GM12878 (cell line): ENCODE data around the gene CBARP. TPM values are rescaled to one million over a fixed set of nuclear protein-coding genes. Genes with fewer than 3 reads are reported as not detected.

Source experiments
- ATAC-seq: fragments of 200-7000 bp; cut with Tn5 transposase; 3 replicates; pipeline ENCODE4 v1.9.1; 2020; ENCODE audit warnings: mild to moderate bottlenecking, moderate library complexity
- BruUV-seq: library from RNA; stranded (reverse); fragments of 400-500 nt; replicated peaks from 2 replicates; lab custom pipeline; 2021; lab: Mats Ljungman, UMichigan
- CTCF ChIA-PET: fragments of 300-600 bp; sonication (Branson Sonifier 250); formaldehyde crosslinking; extraction: SDS; loops from one replicate; lab custom pipeline; 2021; ENCODE audit warnings: inconsistent platforms; lab: Yijun Ruan, JAX
- POLR2A ChIA-PET: fragments of 350-600 bp; formaldehyde crosslinking; extraction: SDS; loops from one replicate; lab custom pipeline; 2021; ENCODE audit warnings: inconsistent platforms; lab: Charles Lee
- RAD21 ChIA-PET: fragments of 300-600 bp; sonication (Branson Sonifier 250); formaldehyde crosslinking; loops from one replicate; lab custom pipeline; 2023; ENCODE audit warnings: antibody characterized with exemption; ENCODE audit not compliant: unreplicated experiment; lab: Charles Lee
- SMC1A ChIA-PET: fragments of 300-600 bp; sonication (Branson Sonifier 250); formaldehyde crosslinking; loops from one replicate; lab custom pipeline; 2023; ENCODE audit not compliant: unreplicated experiment, uncharacterized antibody; lab: Charles Lee
- DNase-seq: peaks from one replicate; pipeline ENCODE4 v3.0.0-alpha.2; 2011; ENCODE audit warnings: low read depth, low spot score
- FAIRE-seq: peaks from 3 replicates; lab custom pipeline; 2011; peaks lifted over from hg19 to GRCh38; lab: Jason Lieb, UNC
- H2AFZ ChIP-seq: 2 replicates; pipeline ENCODE4 v1.6.0; 2011; ENCODE audit warnings: low read depth, low read length, control low read depth; ENCODE audit not compliant: control insufficient read depth
- H3K27ac ChIP-seq: 2 replicates; pipeline ENCODE4 v1.5.1; 2011; ENCODE audit warnings: control low read depth; ENCODE audit not compliant: control insufficient read depth, insufficient read depth
- H3K27me3 ChIP-seq, 2 experiments: replicated peaks in 1 of 2; 2 replicates each; pipeline versions ENCODE4 v1.6.0 to v1.6.1; 2011; ENCODE audit warnings: low read length in 1 of 2; ENCODE audit not compliant: control insufficient read depth in 2 of 2, insufficient read depth in 2 of 2
- H3K36me3 ChIP-seq, 2 experiments: 2 replicates each; pipeline ENCODE4 v1.5.1; 2011; ENCODE audit warnings: low read length in 1 of 2; ENCODE audit not compliant: control insufficient read depth in 2 of 2, insufficient read depth in 2 of 2
- H3K4me1 ChIP-seq: 2 replicates; pipeline ENCODE4 v1.6.1; 2011; ENCODE audit warnings: mild to moderate bottlenecking, low read length, moderate library complexity, mixed read lengths; ENCODE audit not compliant: control insufficient read depth, insufficient read depth
- H3K4me2 ChIP-seq: 2 replicates; pipeline ENCODE4 v1.6.0; 2011; ENCODE audit warnings: control low read depth; ENCODE audit not compliant: control insufficient read depth, insufficient read depth
- H3K4me3 ChIP-seq: fragments of 200-600 bp; sonication (generic); 2 replicates; pipeline ENCODE4 v1.5.1; 2016
- H3K79me2 ChIP-seq: 2 replicates; pipeline ENCODE4 v1.6.0; 2011; ENCODE audit warnings: low read length; ENCODE audit not compliant: control insufficient read depth, insufficient read depth
- H3K9ac ChIP-seq: 2 replicates; pipeline ENCODE4 v1.8.0; 2011; ENCODE audit warnings: low read length, control low read depth, mixed read lengths; ENCODE audit not compliant: control insufficient read depth, insufficient read depth
- H3K9me3 ChIP-seq: replicated peaks from 3 replicates; pipeline ENCODE4 v1.5.1; 2011; ENCODE audit warnings: mild to moderate bottlenecking, low read length; ENCODE audit not compliant: control insufficient read depth, insufficient read depth
- H4K20me1 ChIP-seq: 2 replicates; pipeline ENCODE4 v1.6.0; 2011; ENCODE audit not compliant: control insufficient read depth, insufficient read depth
- EZH2 ChIP-seq: IDR thresholded peaks from 2 replicates; pipeline ENCODE4 v1.6.1; 2012; ENCODE audit warnings: low read depth, mild to moderate bottlenecking, control low read depth, inconsistent platforms, low read length, borderline replicate concordance; ENCODE audit not compliant: control insufficient read depth
- GATAD2B ChIP-seq: fragments of 450-650 bp; conservative IDR thresholded peaks from 2 replicates; pipeline ENCODE4 v1.6.1; 2017; ENCODE audit warnings: low read depth, mild to moderate bottlenecking, moderate library complexity
- KAT2A ChIP-seq: conservative IDR thresholded peaks from 2 replicates; pipeline ENCODE4 v1.6.1; 2011; ENCODE audit warnings: low read depth, low read length; ENCODE audit not compliant: control insufficient read depth
- MYC ChIP-seq: IDR thresholded peaks from 2 replicates; pipeline ENCODE4 v1.6.1; 2011; ENCODE audit warnings: mild to moderate bottlenecking, low read length, moderate library complexity, inconsistent platforms; ENCODE audit not compliant: insufficient read depth, insufficient replicate concordance, insufficient read length, severe bottlenecking
- PAX5 ChIP-seq: IDR thresholded peaks from 2 replicates; pipeline ENCODE4 v1.6.1; 2011; ENCODE audit warnings: low read depth, low read length, borderline replicate concordance
- POLR2A ChIP-seq: IDR thresholded peaks from 2 replicates; pipeline ENCODE4 v1.6.1; 2011; ENCODE audit warnings: low read depth, mild to moderate bottlenecking, low read length
- STAT3 ChIP-seq: IDR thresholded peaks from 2 replicates; pipeline ENCODE4 v1.6.1; 2011; ENCODE audit warnings: low read depth, low read length, improper control_type of control experiment
- WRNIP1 ChIP-seq: IDR thresholded peaks from 2 replicates; pipeline ENCODE4 v1.6.1; 2011; ENCODE audit warnings: low read depth, low read length, improper control_type of control experiment, borderline replicate concordance
- ZBED1 ChIP-seq: IDR thresholded peaks from 2 replicates; pipeline ENCODE4 v1.6.1; 2016; ENCODE audit warnings: borderline replicate concordance
- WGBS: methylation state at CpG from one replicate; pipeline ENCODE4 v1.1.6; 2016; ENCODE audit warnings: low lambda C conversion rate; ENCODE audit not compliant: insufficient replicate concordance, insufficient coverage; ENCODE audit errors: missing lambda C conversion rate; 5-methylcytosine and 5-hydroxymethylcytosine counted together
- in situ Hi-C: fragments of 300-500 bp; cut with MboI; formaldehyde crosslinking; loops from 9 replicates; pipeline ENCODE4 v1.14.3; 2018; ENCODE audit warnings: mixed read lengths
- intact Hi-C: fragments of 100-400 bp; cut with micrococcal nuclease; formaldehyde crosslinking; loops from one replicate; pipeline ENCODE4 v1.14.2; 2022; ENCODE audit not compliant: unreplicated experiment
- polyA plus RNA-seq, 11 experiments: library from polyadenylated mRNA; depleted of rRNA in 4 of 11; unstranded in 6 of 11; stranded (reverse) in 5 of 11; fragments of >200 nt; fragmentation: Nextera tagmentation in 4 of 11; fragmentation: Illumina TruSeq in 1 of 11; extraction: Ambion mirVana in 4 of 11; extraction: Trizol in 1 of 11; gene quantifications; 1 replicate in 1 of 11; 2 replicates in 10 of 11; pipeline versions ENCODE4 v1.2.1 to v1.2.3, GENCODE V29; 2011 to 2016; ENCODE audit warnings: inconsistent platforms in 2 of 11, missing spikeins in 2 of 11, low read depth in 1 of 11
- total RNA-seq, 4 experiments: library from RNA; depleted of rRNA in 3 of 4; stranded (reverse); fragments of >200 nt in 3 of 4; fragmentation: Illumina TruSeq in 1 of 4; extraction: Trizol in 1 of 4; gene quantifications; 2 replicates each; pipeline versions ENCODE4 v1.2.1 to v1.2.3, GENCODE V29; 2013 to 2021
- TF ChIP-seq, protein P1 (sequence below): fragments of 450-650 bp; IDR thresholded peaks from 2 replicates; pipeline ENCODE4 v1.6.1; 2014; ENCODE audit warnings: mild to moderate bottlenecking

The CBARP gene
- total and polyA plus RNA-seq, 10 of the 15 experiments (the other 5 are each of a cell fraction or from before 2014, with no cell fraction given): 0.04 to 0.59 (median 0.18) TPM; not detected in 3

GRCh38 chr19:1182068-1182467 lies 55.7 kb downstream of the CBARP start:
- H4K20me1 ChIP-seq: no peaks in the 10 kb centered on the region
- TF ChIP-seq GATAD2B (no peak), EZH2 (no peak), WRNIP1 (no peak), POLR2A (no peak), STAT3 (no peak), MYC (no peak), ZBED1 (no peak), PAX5 (no peak), KAT2A (no peak)
- TF ChIP-seq, protein P1, sequence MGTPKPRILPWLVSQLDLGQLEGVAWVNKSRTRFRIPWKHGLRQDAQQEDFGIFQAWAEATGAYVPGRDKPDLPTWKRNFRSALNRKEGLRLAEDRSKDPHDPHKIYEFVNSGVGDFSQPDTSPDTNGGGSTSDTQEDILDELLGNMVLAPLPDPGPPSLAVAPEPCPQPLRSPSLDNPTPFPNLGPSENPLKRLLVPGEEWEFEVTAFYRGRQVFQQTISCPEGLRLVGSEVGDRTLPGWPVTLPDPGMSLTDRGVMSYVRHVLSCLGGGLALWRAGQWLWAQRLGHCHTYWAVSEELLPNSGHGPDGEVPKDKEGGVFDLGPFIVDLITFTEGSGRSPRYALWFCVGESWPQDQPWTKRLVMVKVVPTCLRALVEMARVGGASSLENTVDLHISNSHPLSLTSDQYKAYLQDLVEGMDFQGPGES: no peak
- TF ChIP-seq, all 136 proteins: peak for 0
- Histone ChIP-seq H3K9ac (no peak overlapping the region), H3K27ac (no peak overlapping the region), H3K79me2 (no peaks in the 10 kb centered on the region), H3K9me3 (no peaks in the 10 kb centered on the region), H3K27me3 (no peaks in the 10 kb centered on the region), H3K36me3 (no peaks in the 10 kb centered on the region), H3K4me3 (no peak overlapping the region), H3K4me1 (peaks cover 31% of the 10 kb centered on the region), H3K4me2 (no peak overlapping the region), H2AFZ (no peak overlapping the region)
- ChIA-PET POLR2A (interaction anchor here (1.2 kb wide), 2 partner anchors 10 to 79 kb away, joined by 3 to 4 read pairs; no protein-coding TSS in a partner anchor), CTCF (interaction anchor here (1.3 kb wide), 1 partner anchor 69 kb away, joined by 4 read pairs; no protein-coding TSS in a partner anchor), RAD21 (no interaction called here), SMC1A (no interaction called here)
- FAIRE-seq (no peak), DNase-seq (no peak), ATAC-seq (no peak)
- intact Hi-C loops: loop anchor here (5.0 kb wide), 1 partner anchor 80 kb away; the partner anchor contains the start of gene GPX4
- in situ Hi-C loops: no loop called here
- 90% methylated on average over 9 of the region's 10 CpGs for WGBS
- no TSS peak for BruUV-seq
